Measurements from ENCODE around the gene LYPLA2.

- TF ChIP-seq, protein P1, sequence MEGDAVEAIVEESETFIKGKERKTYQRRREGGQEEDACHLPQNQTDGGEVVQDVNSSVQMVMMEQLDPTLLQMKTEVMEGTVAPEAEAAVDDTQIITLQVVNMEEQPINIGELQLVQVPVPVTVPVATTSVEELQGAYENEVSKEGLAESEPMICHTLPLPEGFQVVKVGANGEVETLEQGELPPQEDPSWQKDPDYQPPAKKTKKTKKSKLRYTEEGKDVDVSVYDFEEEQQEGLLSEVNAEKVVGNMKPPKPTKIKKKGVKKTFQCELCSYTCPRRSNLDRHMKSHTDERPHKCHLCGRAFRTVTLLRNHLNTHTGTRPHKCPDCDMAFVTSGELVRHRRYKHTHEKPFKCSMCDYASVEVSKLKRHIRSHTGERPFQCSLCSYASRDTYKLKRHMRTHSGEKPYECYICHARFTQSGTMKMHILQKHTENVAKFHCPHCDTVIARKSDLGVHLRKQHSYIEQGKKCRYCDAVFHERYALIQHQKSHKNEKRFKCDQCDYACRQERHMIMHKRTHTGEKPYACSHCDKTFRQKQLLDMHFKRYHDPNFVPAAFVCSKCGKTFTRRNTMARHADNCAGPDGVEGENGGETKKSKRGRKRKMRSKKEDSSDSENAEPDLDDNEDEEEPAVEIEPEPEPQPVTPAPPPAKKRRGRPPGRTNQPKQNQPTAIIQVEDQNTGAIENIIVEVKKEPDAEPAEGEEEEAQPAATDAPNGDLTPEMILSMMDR (conservative IDR thresholded peaks at IDR 0.05; ENCODE audit: low read depth, low read length), result 0 out of 2 replicates have a peak, but pooled peaks have one; percentile 10
- TF ChIP-seq POLR2A (IDR thresholded peaks at IDR 0.05; ENCODE audit: low read depth, low read length), result no peak
- no peak for TF ChIP-seq MXI1 (IDR thresholded peaks at IDR 0.05; ENCODE audit: borderline replicate concordance, low read depth, low read length)
Measured at GRCh38 chr1:23798662-23799142, 7.8 kb downstream of the LYPLA2 start.

All from IMR-90 (cell line).